GM19467 (cell line): ENCODE measurements around the gene ITIH2.

Source experiments
- ATAC-seq: cut with Tn5 transposase; IDR thresholded peaks from one replicate; pipeline ENCODE4 v1.9.1; 2021; ENCODE audit warnings: mild to moderate bottlenecking, moderate library complexity; ENCODE audit not compliant: unreplicated experiment

ITIH2 gene

DNA sequence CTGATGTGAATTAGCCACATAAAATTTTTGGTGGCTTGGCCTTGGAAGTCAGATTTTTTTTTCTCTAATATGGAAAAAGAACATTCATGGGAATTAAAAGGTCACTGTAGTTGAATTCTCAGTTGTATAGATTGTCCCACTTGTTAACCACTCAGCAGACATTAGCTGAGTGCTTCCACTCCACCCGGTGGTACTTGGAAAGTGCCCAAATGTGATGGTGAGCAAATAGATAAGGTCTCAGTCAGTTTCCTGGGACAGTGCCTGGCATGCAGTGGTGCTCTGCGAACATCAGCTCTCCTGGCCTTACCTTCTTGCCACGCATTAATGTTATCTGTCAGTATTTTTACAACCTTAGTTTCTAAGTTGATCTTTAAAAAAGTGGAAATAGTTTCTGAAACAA, 86.3 kb downstream of the ITIH2 start:
- ATAC-seq = no peak

DNA sequence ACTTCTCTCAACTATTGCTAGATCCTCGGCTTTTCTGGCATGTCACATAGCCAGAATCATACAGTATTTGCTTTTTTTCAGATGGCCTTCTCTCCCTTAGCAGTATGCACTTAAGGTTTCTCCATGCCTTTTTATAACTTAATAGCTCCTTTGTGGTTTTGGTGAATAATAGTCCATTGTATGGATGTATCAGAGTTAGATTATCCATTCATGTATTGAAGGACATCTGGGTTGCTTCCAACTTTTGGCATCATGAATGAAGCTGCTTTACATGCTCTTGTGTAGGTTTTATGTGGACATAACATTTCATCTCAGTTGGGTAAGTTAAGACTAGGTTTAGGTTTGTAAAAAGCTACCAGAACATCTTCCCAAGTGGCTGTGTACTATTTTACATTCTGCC, 89.4 kb downstream of the ITIH2 start:
- no peak for ATAC-seq

DNA sequence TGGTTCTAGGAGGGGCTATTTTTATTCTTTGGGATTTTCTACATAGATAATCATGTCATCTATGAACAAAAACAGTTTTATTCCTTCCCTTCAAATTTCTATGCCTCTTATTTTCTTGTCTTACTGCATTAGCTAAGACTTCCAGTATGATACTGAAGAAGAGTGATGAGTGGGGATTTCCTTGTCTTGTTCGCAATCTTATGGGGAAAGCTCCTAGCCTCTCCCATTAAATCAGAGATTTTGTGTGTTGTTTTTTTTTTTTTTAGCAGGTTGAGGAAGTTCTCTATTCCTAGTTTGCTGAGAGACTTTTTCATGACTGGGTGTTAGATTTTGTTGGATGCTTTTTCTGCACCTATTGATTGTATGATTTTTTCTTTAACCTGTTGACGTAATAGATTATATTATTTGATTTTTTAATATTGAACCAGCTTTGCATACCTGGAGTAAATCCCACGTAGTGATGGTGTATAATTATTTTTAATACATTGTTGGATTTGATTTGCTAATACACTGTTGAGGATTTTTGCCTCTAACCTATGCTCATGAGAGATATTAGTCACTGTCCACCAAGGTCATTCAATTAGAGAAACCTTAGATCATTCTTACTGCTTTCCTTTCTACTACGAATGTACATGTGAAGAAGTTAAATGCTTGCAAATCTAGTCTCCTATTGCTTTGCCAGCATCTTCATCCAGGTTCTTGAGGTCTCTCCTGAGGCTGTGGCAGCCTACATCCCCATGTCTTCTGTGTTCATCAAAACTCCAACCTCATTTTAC, 91.3 kb downstream of the ITIH2 start:
- no peak for ATAC-seq

DNA sequence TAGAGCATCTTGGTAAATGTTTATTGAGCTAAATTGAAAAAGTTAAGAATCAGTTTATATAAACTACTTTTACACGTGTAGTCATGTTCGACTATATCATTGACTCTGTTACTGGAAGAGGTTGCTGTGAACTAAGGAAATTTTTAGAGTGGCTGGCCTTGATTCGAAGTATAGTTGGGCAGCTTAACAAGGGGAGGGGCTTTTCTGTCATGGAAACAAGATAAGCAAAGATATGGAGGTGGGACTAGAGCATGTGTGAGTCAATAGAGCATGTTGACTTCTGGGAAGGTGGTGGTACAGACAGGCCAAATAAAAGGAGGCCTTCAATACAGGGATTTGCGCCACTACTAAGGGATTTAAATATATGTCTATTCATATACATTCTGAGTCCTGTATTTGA, 92.5 kb downstream of the ITIH2 start:
- ATAC-seq = no peak

DNA sequence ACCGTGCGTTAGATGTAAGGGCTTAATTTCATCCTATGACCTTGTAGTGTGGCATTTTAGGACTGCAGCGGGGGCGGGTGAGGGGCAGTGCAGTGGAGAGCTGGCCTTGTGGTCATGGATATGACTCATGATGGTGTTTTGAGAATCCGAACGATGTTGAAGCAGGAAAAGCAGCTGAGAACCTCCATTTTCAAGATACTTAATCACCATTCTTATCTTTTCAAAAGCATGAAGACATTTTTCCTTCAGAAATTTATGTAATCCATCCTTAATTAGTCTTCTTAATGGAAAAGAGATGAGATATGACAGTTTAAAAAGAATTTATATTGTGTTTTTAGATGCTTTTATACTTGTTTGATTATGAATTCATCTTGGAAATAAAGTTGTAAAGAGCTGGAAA, 94.5 kb downstream of the ITIH2 start:
- no peak for ATAC-seq
